Stomach (tissue), 9 donors: Measurements from ENCODE around the gene ZNF598. TPM values are rescaled to one million over a fixed set of nuclear protein-coding genes. Genes with fewer than 3 reads are reported as not detected.
A peak's percentile ranks its signal among the peaks of the same experiment; 100 is the strongest.

Experiments
- DNase-seq, 2 donors: peaks; one replicate each; pipeline versions ENCODE4 v3.0.0 to v3.0.0-alpha.2; 2013 to 2019
- H3K27ac ChIP-seq, 5 donors: fragments of 200-600 bp in 4 of 5; sonication (generic) in 4 of 5; one replicate each; pipeline ENCODE4 v1.5.1; 2013 to 2019; ENCODE audit warnings: mild to moderate bottlenecking in 1 of 5, moderate library complexity in 1 of 5
- H3K27me3 ChIP-seq, 3 donors: fragments of 200-600 bp; sonication (generic); one replicate each; pipeline ENCODE4 v1.5.1; 2017 to 2019; ENCODE audit warnings: mixed run types in 1 of 3
- H3K36me3 ChIP-seq, 4 donors: fragments of 200-600 bp; sonication (generic); 1 replicate in 3 of 4; 2 replicates in 1 of 4; pipeline ENCODE4 v1.5.1; 2016 to 2019
- H3K4me1 ChIP-seq, 4 donors: fragments of 200-600 bp; sonication (generic); one replicate each; pipeline ENCODE4 v1.5.1; 2016 to 2019
- H3K4me3 ChIP-seq, 4 donors: fragments of 200-600 bp; sonication (generic) in 3 of 4; one replicate each; pipeline ENCODE4 v1.5.1; 2016 to 2019; ENCODE audit warnings: mild to moderate bottlenecking in 1 of 4
- H3K9me3 ChIP-seq, 4 donors: fragments of 200-600 bp; sonication (generic); one replicate each; pipeline ENCODE4 v1.5.1; 2016 to 2019
- CTCF ChIP-seq, 7 experiments: fragments of 450-650 bp in 4 of 7; fragments of 200-600 bp in 3 of 7; sonication (generic) in 3 of 7; IDR thresholded peaks; one replicate each; pipeline ENCODE4 v1.5.1; 2016 to 2019; ENCODE audit warnings: antibody characterized with exemption in 7 of 7, control low read depth in 2 of 7, mild to moderate bottlenecking in 1 of 7
- EP300 ChIP-seq: sonication (generic); formaldehyde crosslinking; IDR thresholded peaks from one replicate; pipeline ENCODE4 v1.6.1; 2017; ENCODE audit warnings: antibody characterized with exemption
- POLR2A ChIP-seq, 4 donors: fragments of 450-650 bp; IDR thresholded peaks; one replicate each; pipeline ENCODE4 v1.6.1; 2016; ENCODE audit warnings: antibody characterized with exemption in 4 of 4, control low read depth in 2 of 4, mild to moderate bottlenecking in 1 of 4, moderate library complexity in 1 of 4
- POLR2AphosphoS5 ChIP-seq, 3 donors: sonication (generic); formaldehyde crosslinking; IDR thresholded peaks; one replicate each; pipeline ENCODE4 v1.6.1; 2016; ENCODE audit warnings: antibody characterized with exemption in 3 of 3
- WGBS, 5 donors: extraction: QIAGEN DNeasy Blood & Tissue Kit in 3 of 5; methylation state at CpG; one replicate each; pipeline versions ENCODE4 v1.1.5 to v1.1.7; 2013 to 2018; 5-methylcytosine and 5-hydroxymethylcytosine counted together
- intact Hi-C: fragments of 100-400 bp; cut with DNase I; formaldehyde crosslinking; loops from one replicate; pipeline ENCODE4 v1.15.1; 2023; ENCODE audit warnings: low total_unique reads
- polyA plus RNA-seq, 3 donors: library from polyadenylated mRNA; stranded (reverse); fragments of 200-250 nt; gene quantifications; one replicate each; pipeline ENCODE4 v1.2.3, GENCODE V29; 2013
- total RNA-seq, 5 donors: library from RNA; depleted of rRNA; stranded (reverse); fragments of >200 nt; gene quantifications; one replicate each; pipeline versions ENCODE4 v1.1.0 to v1.2.3, GENCODE V29; 2014 to 2016
- donor health status: healthy with polysubstance abuse.
- donor health status: Bipolar disorder and iron deficiency.
- donor health status: healthy.

ZNF598 gene
- total and polyA plus RNA-seq, 8 donors: 16.3 to 86.2 (median 26.2) TPM

GRCh38 chr16:2004795-2005517 lies 4.7 kb downstream of the ZNF598 start:
- H3K27ac ChIP-seq: no peak overlapping the region
- TF ChIP-seq POLR2AphosphoS5 (IDR thresholded peaks at IDR 0.05) (no peak), EP300 (no peak), CTCF (IDR thresholded peaks at IDR 0.05) (no peak), POLR2A (IDR thresholded peaks at IDR 0.05) (no peak)
- DNase-seq: no peak
- H3K4me1 ChIP-seq: peaks cover 51 to 63% (median 59%) of the 10 kb centered on the region in 4 donors
- H3K4me3 ChIP-seq: peak overlapping the region in 1 of 4 donors; percentile 29
- H3K27me3 ChIP-seq: no peaks in the 10 kb centered on the region
- WGBS, 5 donors: 69 to 82% (median 77%) methylated on average over 25 to 34 of the region's 34 CpGs
- no peaks in the 10 kb centered on the region for H3K9me3 ChIP-seq
- intact Hi-C loops: no loop called here
- H3K36me3 ChIP-seq: peaks cover 29 to 51% (median 45%) of the 10 kb centered on the region in 4 donors

GRCh38 chr16:2003827-2004641 lies 5.6 kb downstream of the ZNF598 start:
- H3K36me3 ChIP-seq: peaks cover 38 to 60% (median 54%) of the 10 kb centered on the region in 4 donors
- intact Hi-C loops: no loop called here
- 23 to 35% (median 26%) methylated on average over 23 to 36 of the region's 36 CpGs for WGBS, 5 donors
- H3K27ac ChIP-seq: peak overlapping the region; percentile 32 to 64 (median 46)
- peak overlapping the region in 2 of 4 donors; percentile 18 to 29 for H3K4me3 ChIP-seq
- peak; percentile 94 to 96 for DNase-seq
- TF ChIP-seq POLR2AphosphoS5 (IDR thresholded peaks at IDR 0.05): peak in 1 of 3 donors; percentile 79
- TF ChIP-seq EP300: no peak
- peak in 5 of 7 experiments; percentile 80 to 93 (median 90) for TF ChIP-seq CTCF (IDR thresholded peaks at IDR 0.05)
- no peak for TF ChIP-seq POLR2A (IDR thresholded peaks at IDR 0.05)
- H3K9me3 ChIP-seq: no peaks in the 10 kb centered on the region
- H3K4me1 ChIP-seq: peaks cover 49 to 62% (median 57%) of the 10 kb centered on the region in 4 donors
- H3K27me3 ChIP-seq: no peaks in the 10 kb centered on the region

GRCh38 chr16:2003231-2003826 lies 6.3 kb downstream of the ZNF598 start:
- intact Hi-C loops: no loop called here
- H3K4me1 ChIP-seq: peaks cover 45 to 55% (median 50%) of the 10 kb centered on the region in 4 donors
- WGBS, 5 donors: 81 to 100% (median 83%) methylated on average over 2 to 8 of the region's 8 CpGs
- H3K27me3 ChIP-seq: no peaks in the 10 kb centered on the region
- H3K4me3 ChIP-seq: no peak overlapping the region
- TF ChIP-seq EP300 (no peak), POLR2AphosphoS5 (IDR thresholded peaks at IDR 0.05) (no peak), POLR2A (IDR thresholded peaks at IDR 0.05) (no peak)
- peak overlapping the region in 1 of 5 donors; percentile 64 for H3K27ac ChIP-seq
- no peaks in the 10 kb centered on the region for H3K9me3 ChIP-seq
- H3K36me3 ChIP-seq: peaks cover 45 to 67% (median 61%) of the 10 kb centered on the region in 4 donors
- DNase-seq: no peak

- Histone ChIP-seq H3K36me3 (peaks cover 52 to 72% (median 67%) of the 10 kb centered on the region in 4 donors), H3K4me1 (peaks cover 38 to 48% (median 43%) of the 10 kb centered on the region in 4 donors), H3K27me3 (no peaks in the 10 kb centered on the region), H3K4me3 (no peak overlapping the region), H3K9me3 (no peaks in the 10 kb centered on the region), H3K27ac (no peak overlapping the region)
- 88 to 95% (median 94%) methylated on average over 31 to 47 of the region's 47 CpGs for WGBS, 5 donors
- DNase-seq: no peak
- TF ChIP-seq EP300 (no peak), POLR2AphosphoS5 (IDR thresholded peaks at IDR 0.05) (no peak), CTCF (IDR thresholded peaks at IDR 0.05) (no peak), POLR2A (IDR thresholded peaks at IDR 0.05) (no peak)
- intact Hi-C loops: no loop called here
Measured at GRCh38 chr16:2002406-2003230, 7.0 kb downstream of the ZNF598 start.
